SK-N-SH (cell line): Measurements from ENCODE around the gene GPX2. TPM values are rescaled to one million over a fixed set of nuclear protein-coding genes. Genes with fewer than 3 reads are reported as not detected.

Experiments used
- CTCF ChIA-PET: fragments of 300-600, 350-600 bp; formaldehyde crosslinking; extraction: SDS; loops from one replicate; lab custom pipeline; 2021; lab: Yijun Ruan, JAX
- POLR2A ChIA-PET: fragments of 350-600 bp; sonication (Branson Sonifier 250); formaldehyde crosslinking; extraction: SDS; loops from one replicate; lab custom pipeline; 2020; ENCODE audit warnings: antibody characterized with exemption, inconsistent platforms; lab: Yijun Ruan, JAX
- DNase-seq: peaks from one replicate; pipeline ENCODE4 v3.0.0; 2012
- H2AFZ ChIP-seq: fragments of 200-600 bp; sonication (generic); 2 replicates; pipeline ENCODE4 v1.8.1; 2016; ENCODE audit warnings: antibody characterized with exemption, mild to moderate bottlenecking, low read depth
- H3F3A ChIP-seq: fragments of 200-600 bp; sonication (generic); replicated peaks from 2 replicates; pipeline ENCODE3; 2016; ENCODE audit warnings: antibody characterized with exemption, mild to moderate bottlenecking; ENCODE audit not compliant: insufficient read depth
- H3K27ac ChIP-seq, 2 experiments: fragments of 200-500 bp in 1 of 2; fragments of 200-600 bp in 1 of 2; sonication (Bioruptor generic) in 1 of 2; sonication (generic), shearing (Covaris generic) in 1 of 2; 2 replicates each; pipeline versions ENCODE4 v1.5.1 to v1.6.1; 2014 to 2016; ENCODE audit warnings: low read depth in 2 of 2, inconsistent platforms in 1 of 2, low read length in 1 of 2, mild to moderate bottlenecking in 1 of 2, mixed read lengths in 1 of 2
- H3K27me3 ChIP-seq: fragments of 200-600 bp; sonication (generic), shearing (Covaris generic); 2 replicates; pipeline ENCODE4 v1.6.1; 2016; ENCODE audit warnings: mixed run types; ENCODE audit not compliant: insufficient read depth
- H3K36me3 ChIP-seq, 2 experiments: fragments of 200-500 bp in 1 of 2; fragments of 200-600 bp in 1 of 2; sonication (Bioruptor generic) in 1 of 2; sonication (generic) in 1 of 2; replicated peaks in 1 of 2; 2 replicates each; pipeline versions ENCODE3 to v1.5.1; 2014 to 2016; ENCODE audit warnings: low read length in 1 of 2, mild to moderate bottlenecking in 1 of 2; ENCODE audit not compliant: insufficient read depth in 2 of 2, control insufficient read depth in 1 of 2
- H3K4me1 ChIP-seq, 2 experiments: fragments of 200-500 bp in 1 of 2; fragments of 200-600 bp in 1 of 2; sonication (Bioruptor generic) in 1 of 2; sonication (generic), shearing (Covaris generic) in 1 of 2; 2 replicates each; pipeline versions ENCODE4 v1.5.1 to v1.6.1; 2014 to 2016; ENCODE audit warnings: low read depth in 1 of 2, low read length in 1 of 2, mixed run types in 1 of 2; ENCODE audit not compliant: insufficient read depth in 2 of 2, control insufficient read depth in 1 of 2
- H3K4me2 ChIP-seq: fragments of 200-600 bp; sonication (generic), shearing (Covaris generic); 2 replicates; pipeline ENCODE4 v1.6.1; 2017; ENCODE audit warnings: mixed run types
- H3K4me3 ChIP-seq, 2 experiments: fragments of 200-500 bp in 1 of 2; fragments of 200-600 bp in 1 of 2; sonication (Bioruptor generic) in 1 of 2; sonication (generic), shearing (Covaris generic) in 1 of 2; 2 replicates each; pipeline versions ENCODE4 v1.5.1 to v1.8.1; 2014 to 2016; ENCODE audit warnings: low read depth in 2 of 2, inconsistent platforms in 1 of 2, low read length in 1 of 2, mild to moderate bottlenecking in 1 of 2, mixed read lengths in 1 of 2, moderate library complexity in 1 of 2
- H3K79me2 ChIP-seq: fragments of 200-600 bp; sonication (generic); 2 replicates; pipeline ENCODE4 v1.8.1; 2017; ENCODE audit warnings: mild to moderate bottlenecking; ENCODE audit not compliant: insufficient read depth
- H3K9ac ChIP-seq: fragments of 200-600 bp; sonication (generic); 2 replicates; pipeline ENCODE4 v1.6.1; 2017; ENCODE audit warnings: mixed run types
- H3K9me2 ChIP-seq: fragments of 200-600 bp; sonication (generic); 2 replicates; pipeline ENCODE4 v1.6.1; 2017; ENCODE audit warnings: mixed run types
- H3K9me3 ChIP-seq: fragments of 200-600 bp; sonication (generic); 2 replicates; pipeline ENCODE4 v1.6.1; 2017; ENCODE audit warnings: mixed run types, mild to moderate bottlenecking, moderate library complexity
- H4K20me1 ChIP-seq: fragments of 200-600 bp; sonication (generic); 2 replicates; pipeline ENCODE4 v1.6.1; 2017; ENCODE audit warnings: mild to moderate bottlenecking, mixed run types; ENCODE audit not compliant: insufficient read depth
- FOXJ3 ChIP-seq: sonication (generic); formaldehyde crosslinking; IDR thresholded peaks from 2 replicates; pipeline ENCODE4 v1.5.1; 2020; ENCODE audit warnings: mild to moderate bottlenecking, missing genetic modification reagents
- PBX3 ChIP-seq: IDR thresholded peaks from 2 replicates; pipeline ENCODE4; 2012
- RCOR1 ChIP-seq: fragments of 150-350 bp; IDR thresholded peaks from 2 replicates; pipeline ENCODE4 v1.6.1; 2017; ENCODE audit warnings: antibody characterized with exemption, low read length
- SIN3A ChIP-seq: IDR thresholded peaks from 2 replicates; pipeline ENCODE4 v1.6.1; 2012; ENCODE audit warnings: low read depth, mild to moderate bottlenecking, low read length, moderate library complexity, borderline replicate concordance
- SMC3 ChIP-seq: IDR thresholded peaks from 2 replicates; pipeline ENCODE4 v1.6.1; 2012; ENCODE audit warnings: low read depth, low read length, improper control_type of control experiment
- TAF1 ChIP-seq: IDR thresholded peaks from 2 replicates; pipeline ENCODE4 v1.6.1; 2012; ENCODE audit warnings: low read depth, mild to moderate bottlenecking, low read length, moderate library complexity, borderline replicate concordance
- WGBS: methylation state at CpG from one replicate; pipeline ENCODE4 v1.1.6; 2017; ENCODE audit warnings: low lambda C conversion rate; 5-methylcytosine and 5-hydroxymethylcytosine counted together
- polyA plus RNA-seq, 3 experiments: library from polyadenylated mRNA; depleted of rRNA; stranded (reverse); fragments of >200 nt; gene quantifications; 2 replicates each; pipeline ENCODE4 v1.2.3, GENCODE V29; 2012
- TF ChIP-seq, protein P1 (sequence below): IDR thresholded peaks from 2 replicates; pipeline ENCODE4 v1.6.1; 2012; ENCODE audit warnings: mild to moderate bottlenecking, low read depth, low read length, moderate library complexity

GPX2 gene
- polyA plus RNA-seq, 1 of the 3 experiments (the other 2 are of a cell fraction): not detected

DNA sequence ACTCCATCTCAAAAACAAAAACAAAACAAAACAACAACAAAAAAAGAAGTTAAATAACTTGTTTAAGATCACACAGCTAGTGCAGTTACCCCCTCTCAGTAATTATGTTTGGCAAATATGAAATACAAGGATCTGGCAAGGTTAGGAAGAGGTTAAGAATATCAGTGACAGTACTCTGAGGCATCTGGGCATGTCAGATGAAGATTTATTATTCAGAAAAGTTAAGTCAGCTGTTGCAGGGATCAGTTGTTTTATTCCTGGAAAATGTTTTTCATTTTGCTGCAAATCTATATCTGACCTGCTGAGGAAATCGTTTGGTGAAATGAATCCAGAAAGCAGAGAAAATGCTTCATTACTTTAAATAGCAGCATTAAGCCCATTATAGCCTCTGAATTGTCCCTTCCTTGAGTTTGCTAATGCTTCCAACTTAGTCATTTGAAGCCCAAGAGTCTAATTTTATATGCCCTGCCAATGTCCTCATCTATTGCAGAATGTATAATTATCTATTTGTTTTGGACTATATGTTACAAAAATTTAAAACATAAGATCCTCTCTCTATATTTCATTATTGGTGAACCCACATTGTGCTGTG is 8.1 kb downstream of the GPX2 start:
- Histone ChIP-seq H3K27ac (no peak overlapping the region), H3K79me2 (peaks cover 13% of the 10 kb centered on the region; the same call in 1 of the 2 replicates), H3F3A (peaks cover 16% of the 10 kb centered on the region), H4K20me1 (no peaks in the 10 kb centered on the region; the same call in 1 of the 2 replicates), H3K36me3 (peaks cover 40 to 42% of the 10 kb centered on the region in 2 experiments), H3K27me3 (no peaks in the 10 kb centered on the region), H3K4me3 (no peak overlapping the region), H3K4me1 (peaks cover 0 to 3% of the 10 kb centered on the region in 2 experiments; a peak in 3 of 4 replicates), H3K4me2 (no peak overlapping the region), H3K9me2 (no peaks in the 10 kb centered on the region), H2AFZ (no peak overlapping the region), H3K9me3 (no peaks in the 10 kb centered on the region), H3K9ac (no peak overlapping the region)
- no peak for DNase-seq
- POLR2A ChIA-PET: no interaction called here
- 89% methylated on average over 1 of the region's 1 CpG for whole genome bisulfite sequencing
- TF ChIP-seq SMC3: no peak
- TF ChIP-seq PBX3: peak; percentile 28; the same call in 1 of the 2 replicates
- TF ChIP-seq TAF1: no peak
- CTCF ChIA-PET: no interaction called here

GRCh38 chr14:64932231-64932630 is 10.3 kb downstream of the GPX2 start:
- H3K9ac ChIP-seq: no peak overlapping the region
- no peak overlapping the region for H3K4me2 ChIP-seq
- H2AFZ ChIP-seq: no peak overlapping the region
- peaks cover 14% of the 10 kb centered on the region for H3F3A ChIP-seq
- H3K79me2 ChIP-seq: peaks cover 13% of the 10 kb centered on the region; the same call in 1 of the 2 replicates
- H3K4me3 ChIP-seq: no peak overlapping the region
- H3K27ac ChIP-seq: no peak overlapping the region
- H3K9me3 ChIP-seq: no peaks in the 10 kb centered on the region
- peaks cover 0 to 5% of the 10 kb centered on the region in 2 experiments; a peak in 3 of 4 replicates for H3K4me1 ChIP-seq
- no peaks in the 10 kb centered on the region for H3K9me2 ChIP-seq
- no peak for DNase-seq
- ChIA-PET CTCF (no interaction called here), POLR2A (no interaction called here)
- no peaks in the 10 kb centered on the region; the same call in 1 of the 2 replicates for H4K20me1 ChIP-seq
- TF ChIP-seq SIN3A: no peak
- no peaks in the 10 kb centered on the region for H3K27me3 ChIP-seq
- H3K36me3 ChIP-seq: peaks cover 56 to 59% of the 10 kb centered on the region in 2 experiments

GRCh38 chr14:64931123-64931522 is 11.4 kb downstream of the GPX2 start:
- Histone ChIP-seq H3K4me3 (no peak overlapping the region), H3K9ac (no peak overlapping the region), H3K79me2 (peaks cover 13% of the 10 kb centered on the region), H3K9me3 (no peaks in the 10 kb centered on the region), H3F3A (peaks cover 7% of the 10 kb centered on the region), H3K27me3 (no peaks in the 10 kb centered on the region), H4K20me1 (no peaks in the 10 kb centered on the region), H3K4me2 (no peak overlapping the region), H3K4me1 (peaks cover 0 to 5% of the 10 kb centered on the region in 2 experiments; a peak in 3 of 4 replicates), H3K27ac (peak overlapping the region in 1 of 2 experiments; percentile 23; a peak in 1 of 4 replicates), H3K36me3 (peaks cover 67 to 68% of the 10 kb centered on the region in 2 experiments), H3K9me2 (no peaks in the 10 kb centered on the region), H2AFZ (no peak overlapping the region)
- ChIA-PET CTCF (no interaction called here), POLR2A (no interaction called here)
- TF ChIP-seq FOXJ3 (CRISPR knock-in tag) (no peak), RCOR1 (no peak)
- TF ChIP-seq, protein P1, sequence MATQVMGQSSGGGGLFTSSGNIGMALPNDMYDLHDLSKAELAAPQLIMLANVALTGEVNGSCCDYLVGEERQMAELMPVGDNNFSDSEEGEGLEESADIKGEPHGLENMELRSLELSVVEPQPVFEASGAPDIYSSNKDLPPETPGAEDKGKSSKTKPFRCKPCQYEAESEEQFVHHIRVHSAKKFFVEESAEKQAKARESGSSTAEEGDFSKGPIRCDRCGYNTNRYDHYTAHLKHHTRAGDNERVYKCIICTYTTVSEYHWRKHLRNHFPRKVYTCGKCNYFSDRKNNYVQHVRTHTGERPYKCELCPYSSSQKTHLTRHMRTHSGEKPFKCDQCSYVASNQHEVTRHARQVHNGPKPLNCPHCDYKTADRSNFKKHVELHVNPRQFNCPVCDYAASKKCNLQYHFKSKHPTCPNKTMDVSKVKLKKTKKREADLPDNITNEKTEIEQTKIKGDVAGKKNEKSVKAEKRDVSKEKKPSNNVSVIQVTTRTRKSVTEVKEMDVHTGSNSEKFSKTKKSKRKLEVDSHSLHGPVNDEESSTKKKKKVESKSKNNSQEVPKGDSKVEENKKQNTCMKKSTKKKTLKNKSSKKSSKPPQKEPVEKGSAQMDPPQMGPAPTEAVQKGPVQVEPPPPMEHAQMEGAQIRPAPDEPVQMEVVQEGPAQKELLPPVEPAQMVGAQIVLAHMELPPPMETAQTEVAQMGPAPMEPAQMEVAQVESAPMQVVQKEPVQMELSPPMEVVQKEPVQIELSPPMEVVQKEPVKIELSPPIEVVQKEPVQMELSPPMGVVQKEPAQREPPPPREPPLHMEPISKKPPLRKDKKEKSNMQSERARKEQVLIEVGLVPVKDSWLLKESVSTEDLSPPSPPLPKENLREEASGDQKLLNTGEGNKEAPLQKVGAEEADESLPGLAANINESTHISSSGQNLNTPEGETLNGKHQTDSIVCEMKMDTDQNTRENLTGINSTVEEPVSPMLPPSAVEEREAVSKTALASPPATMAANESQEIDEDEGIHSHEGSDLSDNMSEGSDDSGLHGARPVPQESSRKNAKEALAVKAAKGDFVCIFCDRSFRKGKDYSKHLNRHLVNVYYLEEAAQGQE: no peak
- DNase-seq: no peak
- WGBS: 100% methylated on average over 2 of the region's 2 CpGs
